GM23338 (cell line): ENCODE results near the gene CAND1. TPM values are rescaled to one million over a fixed set of nuclear protein-coding genes. Genes with fewer than 3 reads are reported as not detected.

Source experiments
- ATAC-seq: fragments of 200-7000 bp; cut with Tn5 transposase; 3 replicates; pipeline ENCODE4 v1.9.1; 2020
- DNase-seq: peaks from one replicate; pipeline ENCODE4 v3.0.0-alpha.2; 2015; ENCODE audit warnings: low spot score
- H2AFZ ChIP-seq: fragments of 200-600 bp; sonication (generic); 2 replicates; pipeline ENCODE4 v1.8.0; 2016; ENCODE audit warnings: antibody characterized with exemption, mild to moderate bottlenecking, moderate library complexity
- H3F3A ChIP-seq: fragments of 200-600 bp; sonication (generic); replicated peaks from 2 replicates; pipeline ENCODE4 v1.8.0; 2017; ENCODE audit warnings: antibody characterized with exemption, mixed run types, low read depth
- H3K27ac ChIP-seq: fragments of 200-600 bp; sonication (generic); 2 replicates; pipeline ENCODE4 v1.6.1; 2016; ENCODE audit warnings: low read depth
- H3K27me3 ChIP-seq: fragments of 200-600 bp; sonication (generic); 2 replicates; pipeline ENCODE4 v1.8.0; 2016; ENCODE audit warnings: mild to moderate bottlenecking, mixed run types, moderate library complexity; ENCODE audit not compliant: insufficient read depth
- H3K36me3 ChIP-seq: fragments of 200-600 bp; sonication (generic); 2 replicates; pipeline ENCODE4 v1.8.0; 2016; ENCODE audit warnings: mild to moderate bottlenecking; ENCODE audit not compliant: insufficient read depth
- H3K4me1 ChIP-seq: fragments of 200-600 bp; sonication (generic); 2 replicates; pipeline ENCODE4 v1.8.0; 2016; ENCODE audit warnings: mild to moderate bottlenecking, moderate library complexity; ENCODE audit not compliant: insufficient read depth
- H3K4me2 ChIP-seq: fragments of 200-600 bp; sonication (generic); 2 replicates; pipeline ENCODE4 v1.7.1; 2017; ENCODE audit warnings: mixed run types
- H3K4me3 ChIP-seq: fragments of 200-600 bp; sonication (generic); 2 replicates; pipeline ENCODE4 v1.6.1; 2016; ENCODE audit warnings: mixed run types
- H3K79me2 ChIP-seq: fragments of 200-600 bp; sonication (generic); replicated peaks from 2 replicates; pipeline ENCODE4 v1.8.0; 2017; ENCODE audit warnings: mild to moderate bottlenecking; ENCODE audit not compliant: insufficient read depth
- H3K9me2 ChIP-seq: fragments of 200-600 bp; sonication (generic); 2 replicates; pipeline ENCODE4 v1.8.0; 2017; ENCODE audit not compliant: insufficient read depth
- H4K20me1 ChIP-seq: fragments of 200-600 bp; sonication (generic); replicated peaks from 2 replicates; pipeline ENCODE4 v1.8.0; 2017; ENCODE audit warnings: mild to moderate bottlenecking; ENCODE audit not compliant: insufficient read depth
- H3K27ac Mint-ChIP-seq: 2 replicates; pipeline ENCODE4 v1.8.0; 2020; ENCODE audit warnings: inconsistent platforms, mild to moderate bottlenecking, moderate library complexity, mixed read lengths
- H3K27me3 Mint-ChIP-seq: 3 replicates; pipeline ENCODE4 v1.8.0; 2022; ENCODE audit warnings: low read depth, mild to moderate bottlenecking, moderate library complexity, mixed read lengths, inconsistent platforms; ENCODE audit not compliant: insufficient read depth, poor library complexity
- H3K36me3 Mint-ChIP-seq: 3 replicates; pipeline ENCODE4 v1.8.0; 2021; ENCODE audit warnings: low read depth, mild to moderate bottlenecking, inconsistent platforms, moderate library complexity, mixed read lengths
- H3K4me1 Mint-ChIP-seq: 3 replicates; pipeline ENCODE4 v1.8.0; 2020; ENCODE audit warnings: mild to moderate bottlenecking, inconsistent platforms, mixed read lengths
- H3K4me3 Mint-ChIP-seq: 3 replicates; pipeline ENCODE4 v1.8.0; 2021; ENCODE audit warnings: moderate library complexity, mild to moderate bottlenecking, inconsistent platforms, mixed read lengths
- H3K9me3 Mint-ChIP-seq: 3 replicates; pipeline ENCODE4 v1.8.0; 2020; ENCODE audit warnings: moderate library complexity, mild to moderate bottlenecking, inconsistent platforms, mixed read lengths
- CREB1 ChIP-seq: fragments of 250-450 bp; sonication (Bioruptor Pico); IDR thresholded peaks from 2 replicates; pipeline ENCODE4 v1.5.0; 2020; ENCODE audit warnings: low read depth, mild to moderate bottlenecking, moderate library complexity
- ETS1 ChIP-seq: IDR thresholded peaks from 2 replicates; pipeline ENCODE4 v1.6.1; 2016; ENCODE audit warnings: antibody characterized with exemption
- EZH2 ChIP-seq: fragments of 200-600 bp; sonication (generic); IDR thresholded peaks from one replicate; pipeline ENCODE4 v1.8.0; 2017; ENCODE audit warnings: antibody characterized with exemption, mild to moderate bottlenecking, low read depth; ENCODE audit not compliant: unreplicated experiment
- POLR2AphosphoS5 ChIP-seq: IDR thresholded peaks from 2 replicates; pipeline ENCODE4 v1.6.1; 2016; ENCODE audit warnings: antibody characterized with exemption, low read depth
- STAT1 ChIP-seq: IDR thresholded peaks from one replicate; pipeline ENCODE4 v1.6.1; 2016; ENCODE audit warnings: antibody characterized with exemption; ENCODE audit not compliant: unreplicated experiment
- polyA plus RNA-seq: library from polyadenylated mRNA; unstranded; fragments of >200 nt; fragmentation: Nextera tagmentation; extraction: Ambion mirVana; gene quantifications from 2 replicates; pipeline ENCODE4 v1.2.1, GENCODE V29; 2016
- total RNA-seq: library from RNA; depleted of rRNA; stranded (reverse); fragments of >200 nt; shearing (Covaris generic); gene quantifications from 2 replicates; pipeline ENCODE4 v1.2.3, GENCODE V29; 2014
- TF ChIP-seq, protein P1 (sequence below), 2 experiments: fragments of 200-600 bp in 1 of 2; sonication (generic) in 1 of 2; conservative IDR thresholded peaks; 2 replicates each; pipeline versions ENCODE4 v1.5.1 to v1.6.1; 2016 to 2017; ENCODE audit warnings: antibody characterized with exemption in 2 of 2, low read depth in 2 of 2, mild to moderate bottlenecking in 2 of 2, moderate library complexity in 1 of 2

CAND1 gene
- total and polyA plus RNA-seq, 2 experiments from 2014 or later: 71.4 to 151 TPM

DNA sequence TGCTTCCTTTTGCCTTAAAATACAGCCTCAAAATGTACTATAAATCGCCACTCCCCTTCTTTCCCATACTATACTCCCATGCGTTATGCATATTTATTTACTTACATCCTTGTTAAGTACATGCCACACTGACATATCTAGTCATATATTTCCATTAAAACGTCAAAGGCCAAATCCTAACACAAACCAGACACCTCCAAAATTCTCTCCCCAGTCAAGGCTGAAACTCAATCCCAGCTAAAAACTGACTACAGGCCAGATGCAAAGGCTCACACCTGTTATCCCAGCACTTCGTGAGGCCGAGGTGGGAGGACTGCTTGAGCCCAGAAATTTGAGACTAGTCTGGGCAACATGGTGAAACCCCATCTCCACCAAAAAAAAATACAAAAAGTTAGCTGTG is 5.7 kb upstream of the CAND1 start (continued):
- TF ChIP-seq, protein P1, sequence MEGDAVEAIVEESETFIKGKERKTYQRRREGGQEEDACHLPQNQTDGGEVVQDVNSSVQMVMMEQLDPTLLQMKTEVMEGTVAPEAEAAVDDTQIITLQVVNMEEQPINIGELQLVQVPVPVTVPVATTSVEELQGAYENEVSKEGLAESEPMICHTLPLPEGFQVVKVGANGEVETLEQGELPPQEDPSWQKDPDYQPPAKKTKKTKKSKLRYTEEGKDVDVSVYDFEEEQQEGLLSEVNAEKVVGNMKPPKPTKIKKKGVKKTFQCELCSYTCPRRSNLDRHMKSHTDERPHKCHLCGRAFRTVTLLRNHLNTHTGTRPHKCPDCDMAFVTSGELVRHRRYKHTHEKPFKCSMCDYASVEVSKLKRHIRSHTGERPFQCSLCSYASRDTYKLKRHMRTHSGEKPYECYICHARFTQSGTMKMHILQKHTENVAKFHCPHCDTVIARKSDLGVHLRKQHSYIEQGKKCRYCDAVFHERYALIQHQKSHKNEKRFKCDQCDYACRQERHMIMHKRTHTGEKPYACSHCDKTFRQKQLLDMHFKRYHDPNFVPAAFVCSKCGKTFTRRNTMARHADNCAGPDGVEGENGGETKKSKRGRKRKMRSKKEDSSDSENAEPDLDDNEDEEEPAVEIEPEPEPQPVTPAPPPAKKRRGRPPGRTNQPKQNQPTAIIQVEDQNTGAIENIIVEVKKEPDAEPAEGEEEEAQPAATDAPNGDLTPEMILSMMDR (conservative IDR thresholded peaks at IDR 0.05; ENCODE audit: low read depth in 2 of 2): no peak
- no peak for TF ChIP-seq EZH2
- TF ChIP-seq STAT1: no peak
- no peak for TF ChIP-seq POLR2AphosphoS5

DNA sequence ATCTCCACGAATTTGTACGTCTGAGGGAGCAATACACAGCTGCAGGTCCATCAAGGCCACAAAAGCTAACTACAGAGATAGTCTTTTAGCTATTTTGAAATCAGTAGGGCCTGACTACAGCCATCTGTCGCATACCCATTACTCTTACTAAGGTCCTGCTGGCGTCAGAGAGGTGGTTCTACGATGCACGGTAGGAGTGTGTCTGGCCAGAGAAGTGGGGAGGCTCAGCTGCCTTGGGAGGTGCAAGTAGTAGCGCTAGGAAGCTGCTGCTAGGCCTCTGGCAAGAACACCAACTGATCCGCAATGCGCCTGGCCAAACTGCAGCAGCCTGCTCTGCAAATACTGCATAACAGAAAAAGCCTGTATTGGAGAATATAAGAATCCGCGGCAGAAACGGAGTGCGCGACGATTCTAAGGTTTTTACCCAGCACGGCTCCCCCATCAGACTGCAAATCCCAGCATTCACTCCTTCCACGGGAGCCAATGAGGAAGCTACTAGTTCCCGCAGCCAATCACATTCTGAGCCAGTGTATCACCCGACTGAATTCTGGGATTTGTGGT is 743 bp upstream of the CAND1 start:
- peaks cover 12% of the 10 kb centered on the region for H3K4me1 ChIP-seq
- Mint-ChIP-seq H3K36me3 (peaks cover 4% of the 10 kb centered on the region; the same call in 2 of the 3 replicates), H3K27ac (peak overlapping the region; percentile 100), H3K4me3 (peak overlapping the region; percentile 90), H3K27me3 (peaks cover 7% of the 10 kb centered on the region), H3K4me1 (peaks cover 14% of the 10 kb centered on the region), H3K9me3 (peaks cover 4% of the 10 kb centered on the region; the same call in 1 of the 3 replicates)
- ATAC-seq (peak; percentile 86), DNase-seq (peak; percentile 98)
- no peaks in the 10 kb centered on the region; the same call in 1 of the 2 replicates for H3K9me2 ChIP-seq
- peak overlapping the region; percentile 86 for H3K4me3 ChIP-seq
- TF ChIP-seq, protein P1 (conservative IDR thresholded peaks at IDR 0.05; ENCODE audit: low read depth in 2 of 2): no peak
- peak; percentile 95 for TF ChIP-seq ETS1
- TF ChIP-seq CREB1 (CRISPR knock-in tag): peak; percentile 81
- peak overlapping the region; percentile 39 for H3K27ac ChIP-seq
- H3F3A ChIP-seq: no peaks in the 10 kb centered on the region
- peak overlapping the region; percentile 77 for H3K4me2 ChIP-seq
- H3K36me3 ChIP-seq: no peaks in the 10 kb centered on the region
- H3K27me3 ChIP-seq: no peaks in the 10 kb centered on the region
- peaks cover 39% of the 10 kb centered on the region for H3K79me2 ChIP-seq
- peak overlapping the region; percentile 66 for H2AFZ ChIP-seq
- H4K20me1 ChIP-seq: peaks cover 23% of the 10 kb centered on the region; the same call in 1 of the 2 replicates
